Fibroblast of skin of right quadriceps (primary cell): ENCODE results near the gene ERG.

Experiments used
- DNase-seq: peaks from one replicate; pipeline ENCODE4 v3.0.0-alpha.2; 2013

ERG gene

GRCh38 chr21:38498057-38498833 lies at the start of gene ERG:
Gene ERG, minus strand, starts transcription at chr21:38498477. Its CDS starts 97 bp downstream, at chr21:38498380.
- DNase-seq, result no peak

GRCh38 chr21:38544661-38545060 lies 46.4 kb upstream of the ERG start:
- DNase-seq, result peak; percentile 88

GRCh38 chr21:38542263-38542662 lies 44.0 kb upstream of the ERG start:
- DNase-seq, result no peak

- no peak for DNase-seq
Measured at GRCh38 chr21:38538353-38538752, 40.1 kb upstream of the ERG start.

GRCh38 chr21:38534591-38534990 lies 36.3 kb upstream of the ERG start:
- no peak for DNase-seq

- DNase-seq, result no peak
Measured at GRCh38 chr21:38533887-38534286, 35.6 kb upstream of the ERG start.

GRCh38 chr21:38531591-38531990 lies 33.3 kb upstream of the ERG start:
- DNase-seq, result peak; percentile 77

GRCh38 chr21:38531039-38531541 lies 32.8 kb upstream of the ERG start:
- DNase-seq, result peak; percentile 11

- no peak for DNase-seq
Measured at GRCh38 chr21:38527737-38528136, 29.5 kb upstream of the ERG start.

- DNase-seq, result peak; percentile 37
Measured at GRCh38 chr21:38525454-38525853, 27.2 kb upstream of the ERG start.

GRCh38 chr21:38524168-38525153 lies 26.2 kb upstream of the ERG start:
- DNase-seq, result no peak

- no peak for DNase-seq
Measured at GRCh38 chr21:38520511-38520910, 22.2 kb upstream of the ERG start.

- DNase-seq, result no peak
Measured at GRCh38 chr21:38511662-38512243, 13.5 kb upstream of the ERG start.

- DNase-seq, result no peak
Measured at GRCh38 chr21:38511198-38511597, 12.9 kb upstream of the ERG start.

GRCh38 chr21:38507374-38507942 lies 9.2 kb upstream of the ERG start:
- DNase-seq, result no peak

- DNase-seq, result no peak
Measured at GRCh38 chr21:38506661-38507281, 8.5 kb upstream of the ERG start.

GRCh38 chr21:38505654-38506523 lies 7.6 kb upstream of the ERG start:
- peak; percentile 80 for DNase-seq

GRCh38 chr21:38504066-38504465 lies 5.8 kb upstream of the ERG start:
- DNase-seq, result no peak

- peak; percentile 86 for DNase-seq
Measured at GRCh38 chr21:38503583-38503982, 5.3 kb upstream of the ERG start.

- no peak for DNase-seq
Measured at GRCh38 chr21:38500073-38500472, 1.8 kb upstream of the ERG start.

GRCh38 chr21:38499296-38499695 lies 1.0 kb upstream of the ERG start:
- DNase-seq, result no peak
